GM23248 (cell line): Measurements from ENCODE around the gene TBC1D14. TPM values are rescaled to one million over a fixed set of nuclear protein-coding genes. Genes with fewer than 3 reads are reported as not detected.
"Not testable (repeated sequence)": the region's sequence is repeated elsewhere in the genome, so short reads cannot be mapped to it uniquely, and the experiment has no call there.

ENCODE experiments used
- DNase-seq: peaks from one replicate; pipeline ENCODE4 v3.0.0-alpha.2; 2015
- H2AFZ ChIP-seq: fragments of 200-600 bp; sonication (generic); 2 replicates; pipeline ENCODE4 v1.6.1; 2016; ENCODE audit warnings: antibody characterized with exemption
- H3F3A ChIP-seq: fragments of 200-600 bp; sonication (generic); 2 replicates; pipeline ENCODE4 v1.6.1; 2016; ENCODE audit warnings: mild to moderate bottlenecking, antibody characterized with exemption, mixed run types; ENCODE audit not compliant: insufficient read depth
- H3K27ac ChIP-seq: fragments of 200-600 bp; sonication (generic); 2 replicates; pipeline ENCODE4 v1.5.1; 2016; ENCODE audit warnings: mild to moderate bottlenecking
- H3K27me3 ChIP-seq: fragments of 200-600 bp; sonication (generic); replicated peaks from 2 replicates; pipeline ENCODE4 v1.6.1; 2016; ENCODE audit warnings: mild to moderate bottlenecking; ENCODE audit not compliant: insufficient read depth
- H3K36me3 ChIP-seq: fragments of 200-600 bp; sonication (generic); 2 replicates; pipeline ENCODE4 v1.6.1; 2016; ENCODE audit warnings: low read depth, mild to moderate bottlenecking
- H3K4me1 ChIP-seq: fragments of 200-600 bp; sonication (generic); 2 replicates; pipeline ENCODE4 v1.6.1; 2016; ENCODE audit warnings: mild to moderate bottlenecking; ENCODE audit not compliant: insufficient read depth
- H3K4me2 ChIP-seq: fragments of 200-600 bp; sonication (generic); one replicate; pipeline ENCODE4 v1.6.1; 2016; ENCODE audit warnings: mild to moderate bottlenecking; ENCODE audit not compliant: unreplicated experiment
- H3K4me3 ChIP-seq: fragments of 200-600 bp; sonication (generic); 2 replicates; pipeline ENCODE4 v1.5.1; 2016; ENCODE audit warnings: mild to moderate bottlenecking
- H3K79me2 ChIP-seq: fragments of 200-600 bp; sonication (generic); 2 replicates; pipeline ENCODE4 v1.6.1; 2016; ENCODE audit warnings: mild to moderate bottlenecking; ENCODE audit not compliant: insufficient read depth
- H3K9ac ChIP-seq: fragments of 200-600 bp; sonication (generic); 2 replicates; pipeline ENCODE4 v1.6.1; 2016; ENCODE audit warnings: mild to moderate bottlenecking
- H3K9me2 ChIP-seq: fragments of 200-600 bp; sonication (generic); 2 replicates; pipeline ENCODE4 v1.6.1; 2016; ENCODE audit warnings: mixed run types, mild to moderate bottlenecking, moderate library complexity; ENCODE audit not compliant: insufficient read depth
- H3K9me3 ChIP-seq: fragments of 200-600 bp; sonication (generic); one replicate; pipeline ENCODE4 v1.6.1; 2017; ENCODE audit warnings: low read depth
- H4K20me1 ChIP-seq: fragments of 200-600 bp; sonication (generic); 2 replicates; pipeline ENCODE4 v1.6.0; 2016; ENCODE audit not compliant: insufficient read depth
- EZH2 ChIP-seq: fragments of 200-600 bp; sonication (generic); IDR thresholded peaks from 2 replicates; pipeline ENCODE4 v1.6.1; 2018; ENCODE audit warnings: antibody characterized with exemption, mild to moderate bottlenecking; ENCODE audit not compliant: insufficient read depth, poor library complexity, severe bottlenecking
- EZH2phosphoT487 ChIP-seq: fragments of 200-600 bp; sonication (generic); IDR thresholded peaks from 2 replicates; pipeline ENCODE4 v1.6.1; 2018; ENCODE audit warnings: antibody characterized with exemption, moderate library complexity, mild to moderate bottlenecking, low read depth; ENCODE audit not compliant: insufficient read depth
- WGBS, 2 experiments: methylation state at CpG; one replicate each; pipeline ENCODE4 v1.1.6; 2015 to 2017; ENCODE audit warnings: low lambda C conversion rate in 2 of 2, low coverage in 1 of 2; ENCODE audit errors: missing lambda C conversion rate in 2 of 2; 5-methylcytosine and 5-hydroxymethylcytosine counted together
- in situ Hi-C: fragments of 300-500 bp; cut with MboI; formaldehyde crosslinking; loops from 2 replicates; pipeline ENCODE4 v1.15.0; 2020
- polyA plus RNA-seq: library from polyadenylated mRNA; unstranded; fragments of >200 nt; fragmentation: Nextera tagmentation; extraction: Ambion mirVana; gene quantifications from 2 replicates; pipeline ENCODE4 v1.2.1, GENCODE V29; 2016
- total RNA-seq: library from RNA; depleted of rRNA; stranded (reverse); fragments of >200 nt; shearing (Covaris generic); gene quantifications from 2 replicates; pipeline ENCODE4 v1.2.3, GENCODE V29; 2014

Gene TBC1D14
- total and polyA plus RNA-seq, 2 experiments from 2014 or later: 20.4 to 39.1 TPM

- DNase-seq: no peak
- H3K79me2 ChIP-seq: no peaks in the 10 kb centered on the region
- H3K4me2 ChIP-seq: no peak overlapping the region
- in situ Hi-C loops: no loop called here
- no peaks in the 10 kb centered on the region for H3K27me3 ChIP-seq
- H3K4me1 ChIP-seq: 0 out of 2 replicates have a peak, but pooled peaks cover 3% of the 10 kb centered on the region
- H3K36me3 ChIP-seq: no peaks in the 10 kb centered on the region
- no peaks in the 10 kb centered on the region for H3F3A ChIP-seq
- 90% methylated on average over 16 of the region's 16 CpGs for WGBS, 2 experiments
- H2AFZ ChIP-seq: no peak overlapping the region
- TF ChIP-seq EZH2phosphoT487: no peak
- no peak for TF ChIP-seq EZH2
- H4K20me1 ChIP-seq: no peaks in the 10 kb centered on the region
- no peak overlapping the region for H3K9ac ChIP-seq
- H3K4me3 ChIP-seq: no peak overlapping the region
- no peak overlapping the region for H3K27ac ChIP-seq
- H3K9me2 ChIP-seq: no peaks in the 10 kb centered on the region
- no peaks in the 10 kb centered on the region for H3K9me3 ChIP-seq
Measured at GRCh38 chr4:6971536-6972374, 62.1 kb downstream of the TBC1D14 start.

GRCh38 chr4:6972375-6972650 lies 62.7 kb downstream of the TBC1D14 start:
- Histone ChIP-seq H3K4me2 (no peak overlapping the region), H3K27ac (no peak overlapping the region), H4K20me1 (no peaks in the 10 kb centered on the region), H3K9ac (no peak overlapping the region), H3K36me3 (no peaks in the 10 kb centered on the region), H3K79me2 (no peaks in the 10 kb centered on the region), H2AFZ (no peak overlapping the region), H3K27me3 (no peaks in the 10 kb centered on the region), H3K4me3 (no peak overlapping the region), H3K4me1 (0 out of 2 replicates have a peak, but pooled peaks cover 3% of the 10 kb centered on the region), H3F3A (no peaks in the 10 kb centered on the region), H3K9me3 (no peaks in the 10 kb centered on the region), H3K9me2 (no peaks in the 10 kb centered on the region)
- in situ Hi-C loops: no loop called here
- TF ChIP-seq EZH2: no peak
- TF ChIP-seq EZH2phosphoT487: no peak
- DNase-seq: no peak
- WGBS, 2 experiments: 91 to 92% methylated on average over 8 of the region's 8 CpGs

- Histone ChIP-seq H3K27ac (no peak overlapping the region), H3K27me3 (no peaks in the 10 kb centered on the region), H3K36me3 (no peaks in the 10 kb centered on the region), H3K9me2 (no peaks in the 10 kb centered on the region), H3K4me3 (no peak overlapping the region), H3K4me1 (0 out of 2 replicates have a peak, but pooled peaks cover 3% of the 10 kb centered on the region), H3K79me2 (no peaks in the 10 kb centered on the region), H3F3A (no peaks in the 10 kb centered on the region), H3K9me3 (no peaks in the 10 kb centered on the region), H3K9ac (no peak overlapping the region), H3K4me2 (no peak overlapping the region), H2AFZ (no peak overlapping the region), H4K20me1 (no peaks in the 10 kb centered on the region)
- in situ Hi-C loops: no loop called here
- TF ChIP-seq EZH2phosphoT487: no peak
- no peak for DNase-seq
- WGBS, 2 experiments: 93 to 94% methylated on average over 9 of the region's 9 CpGs
Measured at GRCh38 chr4:6972911-6973310, 63.3 kb downstream of the TBC1D14 start.

GRCh38 chr4:6974138-6974848 lies 64.7 kb downstream of the TBC1D14 start:
- Histone ChIP-seq H3K27ac (no peak overlapping the region), H3F3A (no peaks in the 10 kb centered on the region), H3K27me3 (no peaks in the 10 kb centered on the region), H3K36me3 (no peaks in the 10 kb centered on the region), H3K4me3 (no peak overlapping the region), H3K4me1 (0 out of 2 replicates have a peak, but pooled peaks cover 3% of the 10 kb centered on the region), H3K9me2 (no peaks in the 10 kb centered on the region), H3K9ac (no peak overlapping the region), H2AFZ (peak overlapping the region; percentile 23; the same call in 1 of the 2 replicates), H3K4me2 (no peak overlapping the region), H4K20me1 (no peaks in the 10 kb centered on the region), H3K9me3 (no peaks in the 10 kb centered on the region), H3K79me2 (no peaks in the 10 kb centered on the region)
- TF ChIP-seq EZH2phosphoT487: no peak
- no peak for TF ChIP-seq EZH2
- in situ Hi-C loops: no loop called here
- 32% methylated on average over 7 of the region's 7 CpGs for WGBS, 2 experiments
- DNase-seq: peak; percentile 92

DNA sequence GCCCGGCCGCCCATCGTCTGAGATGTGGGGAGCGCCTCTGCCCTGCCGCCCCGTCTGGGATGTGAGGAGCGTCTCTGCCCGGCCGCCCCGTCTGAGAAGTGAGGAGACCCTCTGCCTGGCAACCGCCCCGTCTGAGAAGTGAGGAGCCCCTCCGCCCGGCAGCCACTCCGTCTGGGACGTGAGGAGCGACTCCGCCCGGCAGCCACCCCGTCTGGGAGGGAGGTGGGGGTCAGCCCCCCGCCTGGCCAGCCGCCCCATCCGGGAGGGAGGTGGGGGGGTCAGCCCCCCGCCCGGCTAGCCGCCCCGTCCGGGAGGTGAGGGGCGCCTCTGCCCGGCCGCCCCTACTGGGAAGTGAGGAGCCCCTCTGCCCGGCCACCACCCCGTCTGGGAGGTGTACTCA lies 68.2 kb downstream of the TBC1D14 start:
- H3K9me3 ChIP-seq, H3F3A ChIP-seq, H3K9ac ChIP-seq, H3K79me2 ChIP-seq, H3K36me3 ChIP-seq, H3K9me2 ChIP-seq, H4K20me1 ChIP-seq, H3K4me3 ChIP-seq, H2AFZ ChIP-seq, H3K27me3 ChIP-seq, H3K4me1 ChIP-seq, H3K4me2 ChIP-seq, H3K27ac ChIP-seq, in situ Hi-C loops, DNase-seq: not testable (repeated sequence)
- 90% methylated on average over 16 of the region's 33 CpGs; no CpG with 5 or more reads in 1 of the 2 experiments for WGBS, 2 experiments
